ENCODE measurements around the gene MRS2.

GRCh38 chr6:24426729-24427446 is 24.2 kb downstream of the MRS2 start:
- TF ChIP-seq CTCF (IDR thresholded peaks at IDR 0.05) (no peak), POLR2AphosphoS5 (IDR thresholded peaks at IDR 0.05) (no peak), EP300 (IDR thresholded peaks at IDR 0.05) (no peak), POLR2A (IDR thresholded peaks at IDR 0.05) (no peak)
